Measurements from ENCODE around the gene PLEKHG4. TPM values are rescaled to one million over a fixed set of nuclear protein-coding genes. Genes with fewer than 3 reads are reported as not detected.

PLEKHG4 gene
- total RNA-seq, 1 experiment from 2014 or later, result 32.7 TPM

DNA sequence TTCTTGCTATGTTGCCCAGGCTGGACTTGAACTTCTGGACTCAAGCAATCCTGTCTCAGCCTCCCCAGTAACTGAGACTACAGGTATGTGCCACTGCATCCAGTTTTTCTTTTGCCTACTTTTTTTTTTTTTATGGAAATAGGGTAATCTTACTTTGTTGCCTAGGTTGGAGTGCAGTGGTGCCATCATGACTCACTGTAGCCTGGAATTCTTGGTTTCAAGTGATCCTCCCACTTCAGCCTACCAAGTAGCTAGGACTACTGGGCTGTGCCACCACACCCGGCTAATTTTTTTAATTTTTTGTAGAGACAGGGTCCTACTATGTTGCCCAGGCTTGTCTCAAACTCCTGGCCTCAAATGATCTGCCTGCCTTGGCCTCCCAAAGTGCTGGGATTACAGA lies 57.3 kb downstream of the PLEKHG4 start:
- ChIA-PET CTCF (interaction anchor here (0.6 to 1.5 kb wide), 2 partner anchors 10 to 91 kb away, joined by 3 to 4 read pairs; partner anchors contain the start of genes KCTD19 and LRRC36), POLR2A (no interaction called here)
- TF ChIP-seq CTCF (IDR thresholded peaks at IDR 0.05; ENCODE audit: unreplicated experiment), result no peak
- H3K4me1 Mint-ChIP-seq (ENCODE audit: insufficient read depth, unreplicated experiment), result no peaks in the 10 kb centered on the region
- H3K36me3 Mint-ChIP-seq (ENCODE audit: insufficient read depth, unreplicated experiment), result no peaks in the 10 kb centered on the region
- intact Hi-C loops (cut with micrococcal nuclease), result no loop called here
- H3K27me3 Mint-ChIP-seq (ENCODE audit: insufficient read depth, unreplicated experiment), result no peaks in the 10 kb centered on the region
- BruUV-seq (replicated peaks), result no TSS peak
- H3K4me3 Mint-ChIP-seq (ENCODE audit: unreplicated experiment), result no peak overlapping the region
- H3K9me3 Mint-ChIP-seq (ENCODE audit: unreplicated experiment), result no peaks in the 10 kb centered on the region
- no peak for DNase-seq (ENCODE audit: unreplicated experiment)
- no peak overlapping the region for H3K27ac Mint-ChIP-seq (ENCODE audit: low read depth, unreplicated experiment)

Other genes starting within 250 kb of the PLEKHG4 start
- gene PHAF1, start 169.6 kb upstream of the PLEKHG4 start, total RNA-seq (2022), result 13.8 and 14.5 TPM in 2 replicates
- gene B3GNT9, start 128.5 kb upstream of the PLEKHG4 start, total RNA-seq (2022), result 0.84 and 1.9 TPM in 2 replicates
- 12.9 and 13.3 TPM in 2 replicates for gene TRADD, start 119.6 kb upstream of the PLEKHG4 start, total RNA-seq (2022)
- gene FBXL8, start 119.6 kb upstream of the PLEKHG4 start, total RNA-seq (2022), result 15.9 and 17.2 TPM in 2 replicates
- 34.3 and 34.8 TPM in 2 replicates for gene HSF4, start 114.8 kb upstream of the PLEKHG4 start, total RNA-seq (2022)
- gene NOL3, start 109.0 kb upstream of the PLEKHG4 start, total RNA-seq (2022), result 49.8 and 65.7 TPM in 2 replicates
- gene MATCAP1, start 95.6 kb upstream of the PLEKHG4 start, total RNA-seq (2022), result 18.1 and 18.7 TPM in 2 replicates
- not detected in 2 replicates for gene EXOC3L1, start 89.4 kb upstream of the PLEKHG4 start, total RNA-seq (2022)
- gene E2F4, start 87.4 kb upstream of the PLEKHG4 start, total RNA-seq (2022), result 81.0 and 85.5 TPM in 2 replicates
- gene ELMO3, start 80.4 kb upstream of the PLEKHG4 start, total RNA-seq (2022), result 9.6 and 12.0 TPM in 2 replicates
- 44.4 and 55.5 TPM in 2 replicates for gene TMEM208, start 52.4 kb upstream of the PLEKHG4 start, total RNA-seq (2022)
- 12.1 and 14.7 TPM in 2 replicates for gene FHOD1, start 32.1 kb upstream of the PLEKHG4 start, total RNA-seq (2022)
- gene SLC9A5, start 30.6 kb upstream of the PLEKHG4 start, total RNA-seq (2022), result 0.40 and 1.4 TPM in 2 replicates
- not detected in 2 replicates for gene KCTD19, start 47.2 kb downstream of the PLEKHG4 start, total RNA-seq (2022)
- not detected in 2 replicates for gene LRRC36, start 47.3 kb downstream of the PLEKHG4 start, total RNA-seq (2022)
- not detected in 2 replicates for gene TPPP3, start 114.0 kb downstream of the PLEKHG4 start, total RNA-seq (2022)
- gene ZDHHC1, start 136.9 kb downstream of the PLEKHG4 start, total RNA-seq (2022), result 5.9 and 7.6 TPM in 2 replicates
- 0.42 and 0.86 TPM in 2 replicates for gene HSD11B2, start 151.6 kb downstream of the PLEKHG4 start, total RNA-seq (2022)
- 50.5 and 50.7 TPM in 2 replicates for gene ATP6V0D1, start 201.6 kb downstream of the PLEKHG4 start, total RNA-seq (2022)
- gene AGRP, start 204.0 kb downstream of the PLEKHG4 start, total RNA-seq (2022), result not detected in 2 replicates
- 43.2 and 69.1 TPM in 2 replicates for gene RIPOR1, start 249.3 kb downstream of the PLEKHG4 start, total RNA-seq (2022)

Data from MCF 10A (cell line).